Middle frontal gyrus (tissue), 1 donor: ENCODE measurements around the gene ZNF391.
"Not testable (repeated sequence)": the region's sequence is repeated elsewhere in the genome, so short reads cannot be mapped to it uniquely, and the experiment has no call there.

ENCODE experiments used
- DNase-seq: peaks from one replicate; pipeline ENCODE4 v3.0.0-alpha.2; 2015; ENCODE audit warnings: low spot score; ENCODE audit errors: extremely low spot score

ZNF391 gene

DNA sequence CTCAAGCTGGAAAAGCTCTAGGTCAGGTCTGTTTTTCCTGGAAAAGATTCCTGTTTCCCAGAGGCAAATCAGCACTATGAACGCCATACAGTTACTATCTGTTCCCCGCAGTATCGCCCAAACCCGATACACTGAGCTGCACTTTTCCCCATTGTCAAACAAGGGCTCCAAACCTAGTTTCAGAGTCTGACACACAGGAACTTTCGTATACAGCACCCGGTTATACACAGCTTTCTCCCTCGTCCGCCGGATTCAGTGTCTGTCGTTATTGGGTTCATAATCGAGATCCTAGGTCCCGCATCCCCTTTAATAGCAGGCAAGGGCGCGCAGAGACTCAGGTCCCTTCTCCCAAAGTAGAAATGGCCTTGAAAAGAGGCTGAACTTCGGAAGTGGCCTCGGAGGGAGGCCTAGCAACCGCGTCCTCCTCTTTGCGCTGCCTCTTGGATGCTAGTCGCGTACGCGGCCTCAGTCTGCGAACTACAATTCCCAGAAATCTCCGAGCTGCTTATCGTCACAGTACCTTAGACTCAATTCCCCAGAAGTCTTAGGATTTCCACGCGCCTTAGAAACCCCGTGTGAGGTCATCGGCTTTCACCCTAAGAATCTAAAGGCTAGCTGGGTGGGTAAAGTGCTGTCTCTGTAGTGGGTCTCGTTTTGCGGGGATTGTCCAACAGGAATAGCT is 34.2 kb downstream of the ZNF391 start:
- no peak for DNase-seq

- not testable (repeated sequence) for DNase-seq
Measured at GRCh38 chr6:27424851-27425250, 36.3 kb downstream of the ZNF391 start.

DNA sequence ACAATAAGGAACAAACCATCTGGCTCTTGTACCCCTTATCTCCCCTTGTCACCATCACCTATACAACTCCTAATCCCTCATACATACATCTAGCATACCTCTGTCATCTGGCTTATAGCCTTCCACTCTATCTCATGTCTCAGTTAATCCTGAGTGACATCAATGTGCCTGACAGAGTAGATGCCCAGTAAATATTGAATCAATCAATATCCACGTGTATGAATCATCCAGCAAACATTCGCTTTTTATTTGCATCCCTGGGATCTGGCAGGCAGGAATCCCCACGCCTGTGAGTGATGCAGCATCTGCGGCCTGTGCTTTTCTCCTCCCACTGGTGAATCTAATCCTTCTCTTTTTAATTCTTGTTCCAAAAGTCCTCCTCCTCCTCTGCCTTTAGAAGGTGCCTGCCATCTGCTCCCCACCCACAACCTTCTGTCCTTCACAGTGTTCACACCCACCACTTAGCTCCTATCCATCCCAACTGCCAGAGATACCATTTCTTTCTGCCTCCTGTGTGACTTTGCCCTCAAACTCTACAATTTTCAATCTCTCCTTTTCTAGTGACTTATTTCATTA is 37.6 kb downstream of the ZNF391 start:
- DNase-seq: peak; percentile 27

- no peak for DNase-seq
Measured at GRCh38 chr6:27428502-27428901, 39.9 kb downstream of the ZNF391 start.

GRCh38 chr6:27428966-27429365 is 40.4 kb downstream of the ZNF391 start:
- no peak for DNase-seq

DNA sequence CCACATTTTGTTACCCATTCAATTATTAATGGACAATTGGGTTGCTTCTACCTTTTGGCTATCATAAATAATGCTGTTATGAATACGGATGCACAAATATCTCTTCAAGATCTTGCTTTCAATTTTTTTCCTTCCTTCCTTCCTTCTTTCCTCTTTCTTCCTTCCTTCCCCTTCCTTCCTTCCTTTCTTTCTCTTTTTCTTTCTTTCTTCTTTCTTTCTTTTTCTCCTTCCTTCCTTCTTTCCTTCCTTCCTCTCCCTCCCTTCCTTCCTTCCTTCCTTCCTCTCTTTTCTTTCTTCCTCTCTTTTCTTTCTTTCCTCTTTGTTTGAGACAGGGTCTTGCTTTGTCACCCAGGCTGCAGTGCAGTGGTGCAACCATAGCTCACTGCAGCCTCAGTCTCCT is 45.2 kb downstream of the ZNF391 start:
- DNase-seq: no peak

GRCh38 chr6:27439371-27439770 is 50.8 kb downstream of the ZNF391 start:
- DNase-seq: no peak

DNA sequence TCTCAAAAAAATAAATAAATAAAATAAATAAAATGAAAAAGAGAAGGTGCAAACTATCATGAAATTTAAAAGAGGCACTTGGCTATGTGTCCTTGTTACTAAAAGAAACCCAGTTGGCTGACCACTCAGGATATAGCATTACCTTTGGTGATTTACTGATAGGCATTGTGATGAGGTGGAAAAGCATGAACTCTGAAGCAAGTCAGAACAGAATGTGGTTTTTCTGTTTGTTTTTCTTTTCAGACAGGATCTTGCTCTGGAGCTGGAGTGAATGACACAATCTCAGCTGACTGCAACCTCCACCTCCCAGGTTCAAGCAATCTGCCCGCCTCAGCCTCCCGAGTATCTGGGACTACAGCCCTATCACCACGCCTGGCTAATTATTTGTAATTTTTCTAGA is 52.4 kb downstream of the ZNF391 start:
- DNase-seq: no peak

- DNase-seq: peak; percentile 20
Measured at GRCh38 chr6:27442932-27443331, 54.4 kb downstream of the ZNF391 start.

GRCh38 chr6:27448456-27448855 is 59.9 kb downstream of the ZNF391 start:
- no peak for DNase-seq

DNA sequence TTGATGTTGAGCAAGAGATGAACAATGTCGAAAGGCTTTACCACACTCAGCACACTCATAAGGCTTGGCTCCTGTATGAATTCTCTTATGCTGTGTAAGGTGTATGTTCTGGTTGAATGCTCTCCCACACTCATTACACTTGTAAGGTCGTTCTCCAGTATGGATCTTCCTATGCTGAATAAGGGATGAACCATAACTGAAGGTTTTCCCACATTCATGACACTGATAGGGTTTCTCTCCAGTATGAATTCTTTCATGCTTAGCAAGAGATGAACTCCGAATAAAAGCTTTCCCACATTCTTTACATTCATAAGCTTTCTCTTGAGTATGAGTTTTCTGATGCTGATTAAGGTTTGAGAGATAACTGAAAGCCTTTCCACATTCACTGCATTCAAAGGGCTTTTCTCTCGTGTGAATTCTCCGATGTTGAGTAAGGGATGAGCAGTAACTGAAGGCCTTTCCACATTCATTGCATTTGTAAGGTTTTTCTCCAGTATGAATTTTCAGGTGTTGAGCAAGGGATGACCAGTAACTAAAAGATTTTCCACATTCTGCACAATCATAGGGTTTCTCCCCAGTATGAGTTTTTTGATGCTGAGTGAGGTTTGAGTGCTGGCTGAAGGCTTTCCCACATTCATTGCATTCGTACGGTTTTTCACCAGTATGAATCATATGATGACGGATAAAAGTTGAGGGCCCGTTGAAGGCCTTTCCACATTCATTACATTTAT is 63.3 kb downstream of the ZNF391 start:
- DNase-seq: no peak

- no peak for DNase-seq
Measured at GRCh38 chr6:27452496-27452897, 63.9 kb downstream of the ZNF391 start.
